ENCODE data around the gene EEF1E1.

DNA sequence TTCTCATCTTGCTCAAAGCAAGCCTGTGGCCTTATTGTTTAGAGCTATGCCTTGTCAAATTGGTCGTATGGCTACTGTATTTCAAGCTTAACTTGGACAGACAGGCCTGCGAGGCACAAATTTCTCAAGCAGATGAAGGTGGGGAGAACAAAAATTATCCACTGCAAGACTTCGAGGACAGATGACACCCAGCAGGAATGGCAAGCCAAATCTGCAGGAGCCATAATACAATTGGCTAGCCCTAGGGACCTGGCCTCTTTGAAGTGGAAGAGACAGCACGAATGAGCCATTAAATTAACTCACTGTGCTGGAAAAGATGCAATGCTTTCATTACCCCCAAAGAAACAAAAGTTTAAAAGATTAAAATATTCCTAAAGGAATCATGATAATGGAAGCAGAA is 33.2 kb downstream of the EEF1E1 start:
- TF ChIP-seq, protein P1, sequence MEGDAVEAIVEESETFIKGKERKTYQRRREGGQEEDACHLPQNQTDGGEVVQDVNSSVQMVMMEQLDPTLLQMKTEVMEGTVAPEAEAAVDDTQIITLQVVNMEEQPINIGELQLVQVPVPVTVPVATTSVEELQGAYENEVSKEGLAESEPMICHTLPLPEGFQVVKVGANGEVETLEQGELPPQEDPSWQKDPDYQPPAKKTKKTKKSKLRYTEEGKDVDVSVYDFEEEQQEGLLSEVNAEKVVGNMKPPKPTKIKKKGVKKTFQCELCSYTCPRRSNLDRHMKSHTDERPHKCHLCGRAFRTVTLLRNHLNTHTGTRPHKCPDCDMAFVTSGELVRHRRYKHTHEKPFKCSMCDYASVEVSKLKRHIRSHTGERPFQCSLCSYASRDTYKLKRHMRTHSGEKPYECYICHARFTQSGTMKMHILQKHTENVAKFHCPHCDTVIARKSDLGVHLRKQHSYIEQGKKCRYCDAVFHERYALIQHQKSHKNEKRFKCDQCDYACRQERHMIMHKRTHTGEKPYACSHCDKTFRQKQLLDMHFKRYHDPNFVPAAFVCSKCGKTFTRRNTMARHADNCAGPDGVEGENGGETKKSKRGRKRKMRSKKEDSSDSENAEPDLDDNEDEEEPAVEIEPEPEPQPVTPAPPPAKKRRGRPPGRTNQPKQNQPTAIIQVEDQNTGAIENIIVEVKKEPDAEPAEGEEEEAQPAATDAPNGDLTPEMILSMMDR (IDR thresholded peaks at IDR 0.05; ENCODE audit: low read depth, low read length, missing input control), result no peak
- TF ChIP-seq SP1 (IDR thresholded peaks at IDR 0.05) (no peak), RXRA (IDR thresholded peaks at IDR 0.05) (no peak), TAF1 (conservative IDR thresholded peaks at IDR 0.05) (no peak), EGR1 (IDR thresholded peaks at IDR 0.05; ENCODE audit: low read depth in 2 of 2) (no peak), RAD21 (IDR thresholded peaks at IDR 0.05) (no peak)
- TF ChIP-seq, protein P2, sequence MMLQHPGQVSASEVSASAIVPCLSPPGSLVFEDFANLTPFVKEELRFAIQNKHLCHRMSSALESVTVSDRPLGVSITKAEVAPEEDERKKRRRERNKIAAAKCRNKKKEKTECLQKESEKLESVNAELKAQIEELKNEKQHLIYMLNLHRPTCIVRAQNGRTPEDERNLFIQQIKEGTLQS (IDR thresholded peaks at IDR 0.05), result no peak
- TF ChIP-seq, protein P3, sequence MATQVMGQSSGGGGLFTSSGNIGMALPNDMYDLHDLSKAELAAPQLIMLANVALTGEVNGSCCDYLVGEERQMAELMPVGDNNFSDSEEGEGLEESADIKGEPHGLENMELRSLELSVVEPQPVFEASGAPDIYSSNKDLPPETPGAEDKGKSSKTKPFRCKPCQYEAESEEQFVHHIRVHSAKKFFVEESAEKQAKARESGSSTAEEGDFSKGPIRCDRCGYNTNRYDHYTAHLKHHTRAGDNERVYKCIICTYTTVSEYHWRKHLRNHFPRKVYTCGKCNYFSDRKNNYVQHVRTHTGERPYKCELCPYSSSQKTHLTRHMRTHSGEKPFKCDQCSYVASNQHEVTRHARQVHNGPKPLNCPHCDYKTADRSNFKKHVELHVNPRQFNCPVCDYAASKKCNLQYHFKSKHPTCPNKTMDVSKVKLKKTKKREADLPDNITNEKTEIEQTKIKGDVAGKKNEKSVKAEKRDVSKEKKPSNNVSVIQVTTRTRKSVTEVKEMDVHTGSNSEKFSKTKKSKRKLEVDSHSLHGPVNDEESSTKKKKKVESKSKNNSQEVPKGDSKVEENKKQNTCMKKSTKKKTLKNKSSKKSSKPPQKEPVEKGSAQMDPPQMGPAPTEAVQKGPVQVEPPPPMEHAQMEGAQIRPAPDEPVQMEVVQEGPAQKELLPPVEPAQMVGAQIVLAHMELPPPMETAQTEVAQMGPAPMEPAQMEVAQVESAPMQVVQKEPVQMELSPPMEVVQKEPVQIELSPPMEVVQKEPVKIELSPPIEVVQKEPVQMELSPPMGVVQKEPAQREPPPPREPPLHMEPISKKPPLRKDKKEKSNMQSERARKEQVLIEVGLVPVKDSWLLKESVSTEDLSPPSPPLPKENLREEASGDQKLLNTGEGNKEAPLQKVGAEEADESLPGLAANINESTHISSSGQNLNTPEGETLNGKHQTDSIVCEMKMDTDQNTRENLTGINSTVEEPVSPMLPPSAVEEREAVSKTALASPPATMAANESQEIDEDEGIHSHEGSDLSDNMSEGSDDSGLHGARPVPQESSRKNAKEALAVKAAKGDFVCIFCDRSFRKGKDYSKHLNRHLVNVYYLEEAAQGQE (IDR thresholded peaks at IDR 0.05), result no peak
- TF ChIP-seq, protein P4, sequence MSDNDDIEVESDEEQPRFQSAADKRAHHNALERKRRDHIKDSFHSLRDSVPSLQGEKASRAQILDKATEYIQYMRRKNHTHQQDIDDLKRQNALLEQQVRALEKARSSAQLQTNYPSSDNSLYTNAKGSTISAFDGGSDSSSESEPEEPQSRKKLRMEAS (IDR thresholded peaks at IDR 0.05), result no peak

Data from liver (tissue), 3 donors.